ENCODE measurements around the gene PCDHGA1.

Gene PCDHGA1

GRCh38 chr5:141512911-141513626 lies 182.8 kb downstream of the PCDHGA1 start:
- DNase-seq (ENCODE audit: low read depth), result peak; percentile 49
- peak overlapping the region; percentile 72 for H3K4me3 ChIP-seq (ENCODE audit: low read depth, low read length)

GRCh38 chr5:141513627-141514329 lies 183.5 kb downstream of the PCDHGA1 start:
- H3K4me3 ChIP-seq (ENCODE audit: low read depth, low read length), result peak overlapping the region; percentile 72
- peak; percentile 83 for DNase-seq (ENCODE audit: low read depth)
- TF ChIP-seq, protein P1, sequence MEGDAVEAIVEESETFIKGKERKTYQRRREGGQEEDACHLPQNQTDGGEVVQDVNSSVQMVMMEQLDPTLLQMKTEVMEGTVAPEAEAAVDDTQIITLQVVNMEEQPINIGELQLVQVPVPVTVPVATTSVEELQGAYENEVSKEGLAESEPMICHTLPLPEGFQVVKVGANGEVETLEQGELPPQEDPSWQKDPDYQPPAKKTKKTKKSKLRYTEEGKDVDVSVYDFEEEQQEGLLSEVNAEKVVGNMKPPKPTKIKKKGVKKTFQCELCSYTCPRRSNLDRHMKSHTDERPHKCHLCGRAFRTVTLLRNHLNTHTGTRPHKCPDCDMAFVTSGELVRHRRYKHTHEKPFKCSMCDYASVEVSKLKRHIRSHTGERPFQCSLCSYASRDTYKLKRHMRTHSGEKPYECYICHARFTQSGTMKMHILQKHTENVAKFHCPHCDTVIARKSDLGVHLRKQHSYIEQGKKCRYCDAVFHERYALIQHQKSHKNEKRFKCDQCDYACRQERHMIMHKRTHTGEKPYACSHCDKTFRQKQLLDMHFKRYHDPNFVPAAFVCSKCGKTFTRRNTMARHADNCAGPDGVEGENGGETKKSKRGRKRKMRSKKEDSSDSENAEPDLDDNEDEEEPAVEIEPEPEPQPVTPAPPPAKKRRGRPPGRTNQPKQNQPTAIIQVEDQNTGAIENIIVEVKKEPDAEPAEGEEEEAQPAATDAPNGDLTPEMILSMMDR (IDR thresholded peaks at IDR 0.05; ENCODE audit: insufficient read depth, low read depth, low read length, missing control alignments), result no peak

More at GRCh38 chr5:141512911-141513626, 182.8 kb downstream of the PCDHGA1 start:
- TF ChIP-seq, protein P1 (IDR thresholded peaks at IDR 0.05; ENCODE audit: insufficient read depth, low read depth, low read length, missing control alignments), result no peak

GRCh38 chr5:141514330-141515133 lies 184.2 kb downstream of the PCDHGA1 start:
- peak; percentile 53 for DNase-seq (ENCODE audit: low read depth)
- peak overlapping the region; percentile 17 for H3K4me3 ChIP-seq (ENCODE audit: low read depth, low read length)
- TF ChIP-seq, protein P1 (IDR thresholded peaks at IDR 0.05; ENCODE audit: insufficient read depth, low read depth, low read length, missing control alignments), result no peak

GRCh38 chr5:141515141-141515540 lies 184.8 kb downstream of the PCDHGA1 start:
- DNase-seq (ENCODE audit: low read depth), result no peak
- TF ChIP-seq, protein P1 (IDR thresholded peaks at IDR 0.05; ENCODE audit: insufficient read depth, low read depth, low read length, missing control alignments), result no peak
- no peak overlapping the region for H3K4me3 ChIP-seq (ENCODE audit: low read depth, low read length)

- TF ChIP-seq, protein P1 (IDR thresholded peaks at IDR 0.05; ENCODE audit: insufficient read depth, low read depth, low read length, missing control alignments), result no peak
- H3K4me3 ChIP-seq (ENCODE audit: low read depth, low read length), result no peak overlapping the region
- DNase-seq (ENCODE audit: low read depth), result no peak
Observed at GRCh38 chr5:141515946-141516671, 185.8 kb downstream of the PCDHGA1 start.

DNA sequence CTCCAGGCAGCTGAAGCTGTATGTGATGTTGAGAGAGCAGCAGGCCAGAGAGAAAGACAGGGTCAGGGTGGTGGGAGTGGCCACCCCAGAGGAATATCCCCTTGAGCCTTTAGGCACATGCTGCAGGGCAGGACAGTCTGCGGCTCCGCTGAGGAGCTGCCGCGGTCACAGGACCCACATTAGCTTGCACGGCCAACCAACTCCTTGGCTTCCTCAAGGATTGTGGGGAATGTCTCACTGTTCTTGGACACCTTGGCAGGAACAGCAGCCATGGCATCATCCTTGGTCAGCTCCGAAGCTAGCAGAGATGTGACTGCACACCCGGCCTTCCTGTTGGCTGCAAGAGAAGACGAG lies 186.3 kb downstream of the PCDHGA1 start:
- H3K4me3 ChIP-seq (ENCODE audit: low read depth, low read length), result no peak overlapping the region
- DNase-seq (ENCODE audit: low read depth), result no peak
- TF ChIP-seq, protein P1 (IDR thresholded peaks at IDR 0.05; ENCODE audit: insufficient read depth, low read depth, low read length, missing control alignments), result no peak
